Measurements from ENCODE around the gene PADI3. TPM values are rescaled to one million over a fixed set of nuclear protein-coding genes. Genes with fewer than 3 reads are reported as not detected.

Gene PADI3
- total and polyA plus RNA-seq, 2 of the 8 experiments (the other 6 are each of a cell fraction or from before 2014, with no cell fraction given): 0.37 to 0.94 TPM

GRCh38 chr1:17306407-17306806 is 57.5 kb downstream of the PADI3 start:
- Histone ChIP-seq H3K23me2 (ENCODE audit: low read depth, low read length) (no peaks in the 10 kb centered on the region), H2BK20ac (ENCODE audit: low read length) (no peak overlapping the region), H4K20me1 (replicated peaks in 1 of 2; ENCODE audit: control insufficient read depth in 1 of 2, insufficient read depth in 2 of 2, low read length in 2 of 2) (no peaks in the 10 kb centered on the region), H3K36me3 (ENCODE audit: control insufficient read depth in 2 of 4, insufficient read depth in 4 of 4, low read length in 3 of 4) (no peaks in the 10 kb centered on the region), H2BK120ac (replicated peaks; ENCODE audit: low read depth, low read length) (no peak overlapping the region), H3K4me3 (ENCODE audit: extremely low read depth in 1 of 4, insufficient read depth in 2 of 4, low read depth in 3 of 4, low read length in 4 of 4) (no peak overlapping the region), H3K56ac (replicated peaks; ENCODE audit: insufficient read length, low read depth, low read length) (no peak overlapping the region), H2AK5ac (ENCODE audit: low read depth, low read length) (no peak overlapping the region), H3K23ac (ENCODE audit: insufficient read length) (no peak overlapping the region), H3K18ac (ENCODE audit: extremely low read depth, low read length) (no peak overlapping the region), H3K4me1 (replicated peaks in 1 of 4; ENCODE audit: control insufficient read depth in 3 of 4, insufficient read depth in 4 of 4, low read length in 3 of 4) (peaks cover 5 to 16% (median 11%) of the 10 kb centered on the region in 4 experiments), H2BK5ac (ENCODE audit: low read depth, low read length) (no peak overlapping the region), H3K79me2 (ENCODE audit: control insufficient read depth in 1 of 2, insufficient read depth in 2 of 2, low read length in 2 of 2) (no peaks in the 10 kb centered on the region), H4K91ac (replicated peaks; ENCODE audit: insufficient read length, low read length) (no peak overlapping the region), H3K9ac (replicated peaks in 1 of 4; ENCODE audit: extremely low read depth in 1 of 4, low read depth in 3 of 4, low read length in 3 of 4) (no peak overlapping the region), H4K5ac (ENCODE audit: insufficient read length, low read depth, low read length) (no peak overlapping the region), H3K14ac (ENCODE audit: insufficient read length) (no peak overlapping the region), H3K79me1 (ENCODE audit: low read depth, low read length) (no peaks in the 10 kb centered on the region), H3K27me3 (replicated peaks in 1 of 4; ENCODE audit: control insufficient read depth in 3 of 4, extremely low read depth in 1 of 4, insufficient read depth in 3 of 4, low read length in 3 of 4) (no peaks in the 10 kb centered on the region), H3K4me2 (ENCODE audit: insufficient read depth in 1 of 2, low read depth in 2 of 2, low read length in 2 of 2) (no peak overlapping the region), H2BK15ac (ENCODE audit: low read length) (no peak overlapping the region), H4K8ac (ENCODE audit: extremely low read depth, insufficient read depth, low read length) (no peak overlapping the region), H3K4ac (replicated peaks; ENCODE audit: insufficient read length, low read depth, low read length) (no peak overlapping the region), H3K27ac (ENCODE audit: low read depth, low read length) (no peak overlapping the region), H2BK12ac (ENCODE audit: low read depth, low read length) (no peak overlapping the region), H3K9me3 (ENCODE audit: insufficient read depth in 2 of 2, low read depth in 1 of 2, low read length in 1 of 2) (peaks cover 10 to 12% of the 10 kb centered on the region in 2 experiments), H2AFZ (ENCODE audit: low read length) (no peak overlapping the region)
- 95% methylated on average over 6 of the region's 6 CpGs; no CpG with 5 or more reads in 1 of the 2 experiments for WGBS, 2 experiments (ENCODE audit: extremely low coverage in 1 of 2, insufficient coverage in 1 of 2, insufficient read length in 1 of 2, insufficient replicate concordance in 2 of 2, low coverage in 1 of 2, low lambda C conversion rate in 2 of 2, missing lambda C conversion rate in 1 of 2)
- no peak for DNase-seq (ENCODE audit: low read depth in 1 of 2, low spot score in 2 of 2)
- POLR2A ChIA-PET (ENCODE audit: partially characterized antibody): no interaction called here
- no peak for FAIRE-seq
- CTCF ChIA-PET (ENCODE audit: partially characterized antibody): interaction anchor here (0.6 to 1.2 kb wide), 2 partner anchors 24 to 260 kb away, joined by 3 read pairs; no protein-coding TSS in a partner anchor
- TF ChIP-seq EP300 (IDR thresholded peaks at IDR 0.05; ENCODE audit: borderline replicate concordance in 1 of 2, low read depth in 2 of 2, low read length in 2 of 2): no peak
- no peak for TF ChIP-seq CHD2 (IDR thresholded peaks at IDR 0.05; ENCODE audit: low read length)
- no peak for TF ChIP-seq SIRT6 (IDR thresholded peaks at IDR 0.05; ENCODE audit: low read length)
- no peak for TF ChIP-seq ATF3 (IDR thresholded peaks at IDR 0.05; ENCODE audit: insufficient read depth, low read depth, low read length)
- no peak for TF ChIP-seq SP4 (IDR thresholded peaks at IDR 0.05; ENCODE audit: low read length)
- TF ChIP-seq POLR2A (IDR thresholded peaks at IDR 0.05; ENCODE audit: control extremely low read depth in 1 of 2, low read depth in 2 of 2, low read length in 2 of 2): no peak
- TF ChIP-seq TBP (IDR thresholded peaks at IDR 0.05; ENCODE audit: low read depth, low read length): no peak
- no peak for TF ChIP-seq TCF12 (IDR thresholded peaks at IDR 0.05; ENCODE audit: low read depth, low read length)
- TF ChIP-seq SIN3A (conservative IDR thresholded peaks at IDR 0.05 in 1 of 2, IDR thresholded peaks at IDR 0.05 in 1 of 2; ENCODE audit: low read depth in 1 of 2, low read length in 2 of 2): no peak
- TF ChIP-seq RBBP5 (IDR thresholded peaks at IDR 0.05; ENCODE audit: borderline replicate concordance, low read depth, low read length): no peak
- TF ChIP-seq RXRA (IDR thresholded peaks at IDR 0.05; ENCODE audit: insufficient read depth, low read depth, low read length): no peak
- no peak for TF ChIP-seq TEAD4 (IDR thresholded peaks at IDR 0.05; ENCODE audit: low read depth, low read length)
- TF ChIP-seq CBX8 (IDR thresholded peaks at IDR 0.05; ENCODE audit: borderline replicate concordance, low read depth, low read length): no peak
- TF ChIP-seq CHD1 (IDR thresholded peaks at IDR 0.05; ENCODE audit: low read depth, low read length): no peak
- no peak for TF ChIP-seq EZH2 (IDR thresholded peaks at IDR 0.05; ENCODE audit: low read depth, low read length, severe bottlenecking)

All from H1 (cell line).